ENCODE results near the gene RASSF8.

RASSF8 gene

DNA sequence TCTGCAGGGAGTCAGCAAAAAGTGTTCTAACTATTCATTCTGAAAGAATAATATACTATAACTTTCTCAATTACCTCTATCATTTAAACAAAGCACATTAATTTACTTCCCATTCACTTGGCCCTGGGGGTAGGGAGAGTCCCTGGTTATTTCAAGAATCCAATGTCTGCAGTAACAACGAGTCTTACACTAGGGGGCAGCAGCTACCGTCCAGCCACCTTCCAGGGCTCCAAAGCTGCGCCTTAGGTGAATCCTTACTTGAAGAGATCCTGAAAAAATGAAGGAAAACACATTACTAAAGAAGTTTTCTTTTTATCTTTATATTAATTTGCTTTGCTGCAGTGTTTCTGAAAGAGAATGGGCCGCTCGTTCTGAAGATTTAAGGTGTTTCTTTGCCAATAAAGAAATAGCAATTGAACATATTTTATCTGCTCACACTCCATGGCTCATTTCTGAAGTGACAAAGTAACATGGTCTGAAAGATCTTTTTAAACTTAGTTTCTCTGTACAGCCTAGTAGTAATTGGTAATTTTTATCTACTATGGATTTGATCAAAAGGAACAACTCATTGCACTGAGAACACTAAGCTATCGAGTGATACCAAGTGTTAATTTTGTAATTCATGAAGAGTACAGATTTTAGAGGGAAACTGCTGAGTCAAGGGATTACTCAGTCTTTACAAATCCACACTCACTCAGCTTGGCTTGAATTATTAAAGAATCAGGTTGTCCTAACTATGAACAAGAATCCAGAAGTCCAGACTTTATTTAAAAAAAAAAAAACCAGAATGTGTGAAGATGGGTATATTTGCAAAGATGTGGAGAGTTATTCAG lies 138.8 kb downstream of the RASSF8 start:
- no peak overlapping the region for H3K4me3 ChIP-seq (ENCODE audit: low read length)
- DNase-seq (ENCODE audit: low read depth) = peak; percentile 72
- TF ChIP-seq, protein P1, sequence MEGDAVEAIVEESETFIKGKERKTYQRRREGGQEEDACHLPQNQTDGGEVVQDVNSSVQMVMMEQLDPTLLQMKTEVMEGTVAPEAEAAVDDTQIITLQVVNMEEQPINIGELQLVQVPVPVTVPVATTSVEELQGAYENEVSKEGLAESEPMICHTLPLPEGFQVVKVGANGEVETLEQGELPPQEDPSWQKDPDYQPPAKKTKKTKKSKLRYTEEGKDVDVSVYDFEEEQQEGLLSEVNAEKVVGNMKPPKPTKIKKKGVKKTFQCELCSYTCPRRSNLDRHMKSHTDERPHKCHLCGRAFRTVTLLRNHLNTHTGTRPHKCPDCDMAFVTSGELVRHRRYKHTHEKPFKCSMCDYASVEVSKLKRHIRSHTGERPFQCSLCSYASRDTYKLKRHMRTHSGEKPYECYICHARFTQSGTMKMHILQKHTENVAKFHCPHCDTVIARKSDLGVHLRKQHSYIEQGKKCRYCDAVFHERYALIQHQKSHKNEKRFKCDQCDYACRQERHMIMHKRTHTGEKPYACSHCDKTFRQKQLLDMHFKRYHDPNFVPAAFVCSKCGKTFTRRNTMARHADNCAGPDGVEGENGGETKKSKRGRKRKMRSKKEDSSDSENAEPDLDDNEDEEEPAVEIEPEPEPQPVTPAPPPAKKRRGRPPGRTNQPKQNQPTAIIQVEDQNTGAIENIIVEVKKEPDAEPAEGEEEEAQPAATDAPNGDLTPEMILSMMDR (conservative IDR thresholded peaks at IDR 0.05; ENCODE audit: low read length) = peak; percentile 97

DNA sequence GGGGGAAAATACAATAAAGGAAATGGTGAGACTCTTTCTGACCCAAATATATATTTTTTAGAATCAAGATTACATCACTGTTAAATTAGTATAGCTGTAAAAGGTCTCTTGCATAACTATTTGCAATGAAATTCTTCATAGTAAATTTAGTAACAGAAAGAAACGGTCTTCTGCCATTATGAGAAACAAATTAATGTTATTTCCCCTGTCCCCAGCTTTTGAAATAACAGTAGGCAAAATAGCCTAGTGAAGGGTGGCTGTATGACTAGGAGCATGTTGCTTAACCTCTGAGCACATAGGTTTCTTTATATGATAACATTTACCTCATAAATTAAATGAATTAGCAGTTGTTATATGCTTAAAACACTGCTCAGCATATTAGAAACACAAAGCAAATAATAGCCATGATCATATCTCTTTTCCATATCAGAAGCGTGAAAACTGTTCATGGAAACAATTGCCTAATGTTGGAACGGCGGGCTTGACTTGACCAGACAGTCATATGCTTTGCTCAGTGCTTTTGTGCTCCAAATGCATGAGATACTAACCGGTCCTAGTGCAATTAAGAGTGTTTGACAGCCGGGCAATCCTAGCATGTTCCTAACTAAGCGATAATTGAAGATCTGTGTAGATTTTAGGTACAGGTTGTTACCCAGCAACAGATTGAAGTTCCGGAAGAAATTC lies 142.3 kb downstream of the RASSF8 start:
- no peak for DNase-seq (ENCODE audit: low read depth)
- H3K4me3 ChIP-seq (ENCODE audit: low read length) = no peak overlapping the region
- TF ChIP-seq, protein P1 (conservative IDR thresholded peaks at IDR 0.05; ENCODE audit: low read length) = no peak

DNA sequence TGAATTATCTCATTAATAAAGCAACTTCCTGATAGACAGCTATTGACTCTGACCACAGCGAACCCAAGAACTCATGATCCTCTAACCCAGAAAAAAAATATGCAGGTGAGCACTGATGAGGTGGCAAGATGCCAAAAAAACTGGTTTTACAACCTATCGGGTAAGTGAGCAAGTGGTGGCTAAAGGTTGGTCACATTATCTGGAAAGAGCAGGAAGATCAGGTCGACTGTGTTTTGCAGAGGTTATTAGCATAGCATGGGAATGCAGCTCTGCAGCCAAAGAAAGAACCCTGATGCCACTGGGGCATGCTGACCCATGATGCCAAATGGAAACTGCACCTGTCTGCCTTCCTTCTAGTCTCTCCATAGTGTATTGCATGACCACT lies 142.9 kb downstream of the RASSF8 start:
- DNase-seq (ENCODE audit: low read depth) = no peak
- TF ChIP-seq, protein P1 (conservative IDR thresholded peaks at IDR 0.05; ENCODE audit: low read length) = no peak
- no peak overlapping the region for H3K4me3 ChIP-seq (ENCODE audit: low read length)

DNA sequence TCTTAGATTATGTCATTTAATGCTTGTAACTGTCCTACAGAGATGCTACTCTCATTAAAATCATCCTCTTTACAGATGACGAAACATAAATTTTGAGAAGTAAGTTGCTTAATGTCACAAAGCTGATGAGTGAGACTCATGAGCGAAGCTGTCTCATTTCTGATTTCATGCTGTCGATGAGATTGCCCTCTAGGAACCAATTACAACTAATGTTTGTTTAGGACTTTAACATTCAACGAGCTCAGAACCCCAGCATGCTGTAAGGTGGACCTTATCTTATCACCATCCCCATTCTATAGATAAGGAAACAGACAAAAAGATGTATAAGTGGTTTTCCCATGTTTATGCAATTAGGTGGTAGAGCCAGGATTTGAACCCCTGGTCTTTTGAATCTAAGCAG lies 143.3 kb downstream of the RASSF8 start:
- H3K4me3 ChIP-seq (ENCODE audit: low read length) = no peak overlapping the region
- DNase-seq (ENCODE audit: low read depth) = no peak
- TF ChIP-seq, protein P1 (conservative IDR thresholded peaks at IDR 0.05; ENCODE audit: low read length) = no peak

DNA sequence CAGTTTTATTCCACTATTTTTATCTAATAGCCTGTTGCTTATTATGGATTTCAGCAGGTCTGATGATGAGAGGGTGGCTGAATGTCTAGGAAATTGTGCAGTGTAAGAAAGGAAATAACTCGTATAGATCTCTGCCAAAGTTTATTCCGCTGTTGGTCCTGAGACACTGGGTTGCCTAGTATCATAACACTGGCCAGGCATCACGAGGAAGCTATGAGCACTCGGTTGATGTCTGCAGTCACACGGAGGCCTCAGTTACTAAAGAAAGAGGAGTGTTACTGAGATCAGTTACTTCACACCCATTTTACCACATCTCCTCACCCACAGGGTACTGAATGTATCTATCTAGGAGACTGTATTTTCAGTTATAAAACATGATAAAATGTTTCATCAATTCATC lies 144.5 kb downstream of the RASSF8 start:
- no peak for DNase-seq (ENCODE audit: low read depth)
- H3K4me3 ChIP-seq (ENCODE audit: low read length) = no peak overlapping the region
- TF ChIP-seq, protein P1 (conservative IDR thresholded peaks at IDR 0.05; ENCODE audit: low read length) = no peak

DNA sequence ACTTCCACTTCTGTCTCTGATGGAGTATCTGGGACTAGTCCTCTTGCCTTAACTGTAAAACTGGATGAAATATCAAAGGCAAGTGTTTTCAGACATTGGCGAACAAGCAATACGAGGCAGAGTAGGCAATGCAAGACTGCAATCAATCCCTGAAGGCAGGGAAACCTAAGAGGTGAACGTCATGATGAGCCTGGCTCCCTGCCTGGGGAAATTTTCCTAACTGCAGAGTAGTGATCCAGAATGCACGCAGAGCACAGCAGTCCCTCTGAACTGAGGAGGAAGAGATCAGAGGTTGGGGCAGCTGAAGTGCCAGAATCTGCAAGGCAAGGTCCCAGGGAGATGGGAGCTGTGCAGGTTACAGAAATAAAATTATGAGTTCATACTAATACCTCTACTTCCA lies 147.9 kb downstream of the RASSF8 start:
- TF ChIP-seq, protein P1 (conservative IDR thresholded peaks at IDR 0.05; ENCODE audit: low read length) = no peak
- H3K4me3 ChIP-seq (ENCODE audit: low read length) = no peak overlapping the region
- no peak for DNase-seq (ENCODE audit: low read depth)

DNA sequence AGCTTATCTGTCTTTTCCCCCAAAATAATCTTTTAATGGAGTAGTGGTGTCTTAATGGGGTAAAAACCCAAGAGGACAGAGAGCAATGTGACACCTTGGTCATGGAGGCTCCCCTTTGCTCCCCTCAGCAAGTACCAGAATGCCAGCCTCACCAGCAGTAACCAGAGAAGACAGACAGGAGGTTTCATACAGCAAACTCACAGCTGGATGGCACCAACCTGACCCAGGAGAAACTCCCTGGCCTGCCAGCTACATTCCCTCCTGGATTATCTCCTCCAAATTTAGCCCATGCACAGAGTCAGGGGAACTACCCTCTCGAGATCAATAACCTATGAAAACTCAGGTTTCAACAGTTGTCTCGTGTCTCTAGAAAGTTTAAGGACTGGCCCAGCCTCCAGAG lies 150.4 kb downstream of the RASSF8 start:
- no peak overlapping the region for H3K4me3 ChIP-seq (ENCODE audit: low read length)
- TF ChIP-seq, protein P1 (conservative IDR thresholded peaks at IDR 0.05; ENCODE audit: low read length) = no peak
- DNase-seq (ENCODE audit: low read depth) = no peak
